OCI-LY3 (cell line): ENCODE data around the gene MT1M.

Experiments
- EZH2phosphoT487 ChIP-seq: fragments of 200-600 bp; shearing (Covaris generic); IDR thresholded peaks from 2 replicates; pipeline ENCODE4 v1.6.1; 2018; ENCODE audit warnings: antibody characterized with exemption, mixed run types, low read depth
- TF ChIP-seq, protein P1 (sequence below): fragments of 200-600, 300-600 bp; sonication (generic); IDR thresholded peaks from 2 replicates; pipeline ENCODE4 v1.5.1; 2014; ENCODE audit warnings: antibody characterized with exemption, low read length, low read depth

DNA sequence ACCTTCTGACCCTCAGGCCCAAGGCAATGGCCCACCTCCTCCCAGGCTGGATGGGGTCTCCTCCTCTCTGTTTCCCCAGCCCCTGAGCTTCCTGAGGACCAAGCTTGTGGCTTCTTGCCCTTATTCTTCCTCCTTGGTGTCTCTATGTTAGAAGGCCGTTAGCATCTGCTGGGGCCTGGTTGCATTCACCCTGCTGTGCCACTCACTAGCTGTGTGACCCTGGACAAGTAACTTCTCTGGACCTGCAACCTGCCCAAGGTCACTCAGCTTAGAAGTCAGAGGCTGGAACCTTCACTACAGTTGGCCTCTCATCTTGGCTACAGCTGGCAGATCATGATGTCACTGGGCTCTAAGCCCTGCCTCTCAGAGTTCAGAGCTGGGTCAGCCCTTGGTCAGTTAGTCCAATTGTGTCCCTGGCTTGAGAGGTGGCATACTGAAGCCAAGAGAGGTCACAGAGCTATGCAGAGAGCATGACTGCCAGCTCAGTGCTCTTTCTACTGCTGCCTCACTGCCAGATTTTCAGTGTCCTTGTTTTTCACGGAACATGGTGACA, 21.1 kb upstream of the MT1M start:
- TF ChIP-seq, protein P1, sequence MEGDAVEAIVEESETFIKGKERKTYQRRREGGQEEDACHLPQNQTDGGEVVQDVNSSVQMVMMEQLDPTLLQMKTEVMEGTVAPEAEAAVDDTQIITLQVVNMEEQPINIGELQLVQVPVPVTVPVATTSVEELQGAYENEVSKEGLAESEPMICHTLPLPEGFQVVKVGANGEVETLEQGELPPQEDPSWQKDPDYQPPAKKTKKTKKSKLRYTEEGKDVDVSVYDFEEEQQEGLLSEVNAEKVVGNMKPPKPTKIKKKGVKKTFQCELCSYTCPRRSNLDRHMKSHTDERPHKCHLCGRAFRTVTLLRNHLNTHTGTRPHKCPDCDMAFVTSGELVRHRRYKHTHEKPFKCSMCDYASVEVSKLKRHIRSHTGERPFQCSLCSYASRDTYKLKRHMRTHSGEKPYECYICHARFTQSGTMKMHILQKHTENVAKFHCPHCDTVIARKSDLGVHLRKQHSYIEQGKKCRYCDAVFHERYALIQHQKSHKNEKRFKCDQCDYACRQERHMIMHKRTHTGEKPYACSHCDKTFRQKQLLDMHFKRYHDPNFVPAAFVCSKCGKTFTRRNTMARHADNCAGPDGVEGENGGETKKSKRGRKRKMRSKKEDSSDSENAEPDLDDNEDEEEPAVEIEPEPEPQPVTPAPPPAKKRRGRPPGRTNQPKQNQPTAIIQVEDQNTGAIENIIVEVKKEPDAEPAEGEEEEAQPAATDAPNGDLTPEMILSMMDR = no peak
- TF ChIP-seq EZH2phosphoT487 = no peak
